GM20431 (cell line): ENCODE measurements around the gene KAT2B.

Experiments used
- in situ Hi-C: fragments of 300-500 bp; cut with MseI, MboI; formaldehyde crosslinking; loops from one replicate; pipeline ENCODE4 v1.15.0; 2020; ENCODE audit warnings: low sequenced_read_pairs; ENCODE audit not compliant: unreplicated experiment

Gene KAT2B

GRCh38 chr3:20136231-20136630 is 96.0 kb downstream of the KAT2B start:
- in situ Hi-C loops, result no loop called here

GRCh38 chr3:20137647-20138046 is 97.4 kb downstream of the KAT2B start:
- in situ Hi-C loops, result no loop called here

- in situ Hi-C loops, result no loop called here
Observed at GRCh38 chr3:20140881-20141280, 100.6 kb downstream of the KAT2B start.

GRCh38 chr3:20141316-20141715 is 101.1 kb downstream of the KAT2B start:
- in situ Hi-C loops, result no loop called here

GRCh38 chr3:20141851-20142250 is 101.6 kb downstream of the KAT2B start:
- in situ Hi-C loops, result no loop called here

GRCh38 chr3:20142517-20142916 is 102.3 kb downstream of the KAT2B start:
- in situ Hi-C loops, result no loop called here

GRCh38 chr3:20143519-20143918 is 103.3 kb downstream of the KAT2B start:
- in situ Hi-C loops, result no loop called here

- in situ Hi-C loops, result no loop called here
Observed at GRCh38 chr3:20145874-20146273, 105.6 kb downstream of the KAT2B start.

GRCh38 chr3:20146301-20146700 is 106.1 kb downstream of the KAT2B start:
- in situ Hi-C loops, result no loop called here

- in situ Hi-C loops, result no loop called here
Observed at GRCh38 chr3:20147361-20147760, 107.1 kb downstream of the KAT2B start.

- in situ Hi-C loops, result no loop called here
Observed at GRCh38 chr3:20148466-20148865, 108.2 kb downstream of the KAT2B start.

GRCh38 chr3:20154078-20154477 is 113.8 kb downstream of the KAT2B start:
- in situ Hi-C loops, result no loop called here

- in situ Hi-C loops, result no loop called here
Observed at GRCh38 chr3:20154928-20155327, 114.7 kb downstream of the KAT2B start.

- in situ Hi-C loops, result no loop called here
Observed at GRCh38 chr3:20160230-20160629, 120.0 kb downstream of the KAT2B start.

GRCh38 chr3:20161714-20162113 is 121.5 kb downstream of the KAT2B start:
- in situ Hi-C loops, result no loop called here

GRCh38 chr3:20173844-20174410 is 133.7 kb downstream of the KAT2B start:
- in situ Hi-C loops, result no loop called here

GRCh38 chr3:20181276-20181675 is 141.0 kb downstream of the KAT2B start:
- in situ Hi-C loops, result no loop called here

- in situ Hi-C loops, result no loop called here
Observed at GRCh38 chr3:20182206-20182605, 142.0 kb downstream of the KAT2B start.

- in situ Hi-C loops, result no loop called here
Observed at GRCh38 chr3:20185331-20185678, 145.1 kb downstream of the KAT2B start.

- in situ Hi-C loops, result no loop called here
Observed at GRCh38 chr3:20185679-20186599, 145.7 kb downstream of the KAT2B start, which contains the start of gene SGO1. Gene SGO1, minus strand, starts transcription at chr3:20186206. Its CDS starts 2,179 bp downstream, at chr3:20184027.

GRCh38 chr3:20186600-20187004 is 146.4 kb downstream of the KAT2B start:
- in situ Hi-C loops, result no loop called here

GRCh38 chr3:20190991-20191390 is 150.7 kb downstream of the KAT2B start:
- in situ Hi-C loops, result no loop called here
